ENCODE data around the gene TMEM187.

Gene TMEM187

DNA sequence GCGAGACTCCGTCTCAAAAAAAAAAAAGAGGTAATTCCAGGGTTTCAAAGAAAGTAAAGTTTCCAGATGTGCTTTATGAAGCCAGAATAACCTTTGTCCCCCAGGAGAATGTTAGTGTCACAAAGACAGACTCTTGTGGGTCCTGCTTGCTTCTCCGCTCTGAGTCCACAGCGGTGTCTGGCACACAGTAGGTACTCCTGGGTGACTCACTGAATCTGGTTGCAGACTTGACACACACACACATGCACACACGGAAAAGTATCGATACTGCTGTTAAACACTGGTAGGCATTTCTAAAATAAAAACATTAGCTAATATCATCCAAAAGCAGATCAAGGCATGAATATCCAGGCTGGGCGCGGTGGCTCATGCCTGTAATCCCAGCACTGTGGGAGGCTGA, 22.9 kb downstream of the TMEM187 start:
- DNase-seq, result no peak
- Histone ChIP-seq H3K9me3 (ENCODE audit: control extremely low read depth in 1 of 5, control insufficient read depth in 4 of 5, insufficient read depth in 2 of 5, low read depth in 1 of 5, low read length in 4 of 5) (no peaks in the 10 kb centered on the region), H3K4me1 (ENCODE audit: control extremely low read depth in 1 of 4, control insufficient read depth in 4 of 4, insufficient read depth in 4 of 4, low read length in 3 of 4) (peaks cover 3 to 13% (median 8%) of the 10 kb centered on the region in 4 experiments), H3K27me3 (replicated peaks in 2 of 5; ENCODE audit: control insufficient read depth in 4 of 5, insufficient read depth in 5 of 5, low read length in 4 of 5) (peaks cover 0 to 3% (median 0%) of the 10 kb centered on the region in 5 experiments), H3K27ac (ENCODE audit: insufficient read depth in 1 of 2, low read depth in 1 of 2, low read length in 2 of 2, poor library complexity in 1 of 2, severe bottlenecking in 2 of 2) (no peak overlapping the region), H3K36me3 (ENCODE audit: control insufficient read depth in 4 of 4, insufficient read depth in 4 of 4, low read length in 3 of 4) (no peaks in the 10 kb centered on the region), H3K4me3 (ENCODE audit: control insufficient read depth in 1 of 7, extremely low read depth in 1 of 7, insufficient read depth in 4 of 7, low read depth in 2 of 7, low read length in 6 of 7) (no peak overlapping the region)
- 97% methylated on average over 6 of the region's 8 CpGs for WGBS (ENCODE audit: insufficient coverage)
- POLR2A ChIA-PET, result no interaction called here
- CTCF ChIA-PET, result interaction anchor here (1.1 kb wide), 1 partner anchor 17 kb away, joined by 3 read pairs; no protein-coding TSS in a partner anchor

DNA sequence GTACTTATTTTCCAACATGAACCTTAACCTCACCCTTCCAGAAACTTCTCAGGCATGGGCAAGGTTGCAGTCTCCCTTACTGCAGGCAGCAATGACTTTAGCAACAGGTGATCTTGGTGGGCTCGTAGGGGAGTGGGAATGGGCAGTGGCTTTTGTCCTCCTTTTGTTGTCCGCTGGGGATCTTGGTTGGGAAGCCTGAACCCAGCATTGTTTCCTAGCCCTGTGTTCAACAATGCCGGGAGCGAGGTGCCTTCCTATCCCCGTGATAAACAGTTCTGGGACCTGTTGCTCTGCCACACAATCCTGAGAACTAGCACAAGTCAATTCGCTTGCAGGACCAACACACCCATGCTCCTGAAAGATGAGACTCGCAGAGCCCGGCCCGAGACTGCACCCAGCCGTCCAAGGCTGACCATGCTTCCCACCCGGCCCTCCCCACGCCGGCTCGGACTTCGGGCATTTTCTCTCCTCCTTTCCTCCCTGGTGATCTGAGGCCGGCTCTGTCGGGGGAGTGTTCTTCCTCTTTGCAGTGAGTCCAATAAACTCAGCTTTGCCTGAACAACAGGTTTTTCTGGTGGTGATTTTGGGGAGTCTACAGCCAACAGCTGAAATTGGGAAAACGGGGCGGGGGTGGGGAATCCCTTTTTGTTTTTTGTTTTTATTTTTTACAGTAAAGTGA, 26.9 kb downstream of the TMEM187 start:
- H3K27ac ChIP-seq (ENCODE audit: insufficient read depth in 1 of 2, low read depth in 1 of 2, low read length in 2 of 2, poor library complexity in 1 of 2, severe bottlenecking in 2 of 2), result no peak overlapping the region
- no peak for DNase-seq
- H3K36me3 ChIP-seq (ENCODE audit: control insufficient read depth in 4 of 4, insufficient read depth in 4 of 4, low read length in 3 of 4), result no peaks in the 10 kb centered on the region
- H3K9me3 ChIP-seq (ENCODE audit: control extremely low read depth in 1 of 5, control insufficient read depth in 4 of 5, insufficient read depth in 2 of 5, low read depth in 1 of 5, low read length in 4 of 5), result no peaks in the 10 kb centered on the region
- peaks cover 0 to 3% (median 0%) of the 10 kb centered on the region in 5 experiments for H3K27me3 ChIP-seq (replicated peaks in 2 of 5; ENCODE audit: control insufficient read depth in 4 of 5, insufficient read depth in 5 of 5, low read length in 4 of 5)
- peaks cover 3 to 38% (median 25%) of the 10 kb centered on the region in 4 experiments for H3K4me1 ChIP-seq (ENCODE audit: control extremely low read depth in 1 of 4, control insufficient read depth in 4 of 4, insufficient read depth in 4 of 4, low read length in 3 of 4)
- ChIA-PET CTCF (interaction anchor here (0.7 to 1.8 kb wide), 2 partner anchors 14 to 1128 kb away, joined by 3 to 6 read pairs; no protein-coding TSS in a partner anchor), POLR2A (interaction anchor here (0.6 to 0.7 kb wide), 3 partner anchors 15 to 418 kb away, joined by 3 to 5 read pairs (median 4); no protein-coding TSS in a partner anchor)
- H3K4me3 ChIP-seq (ENCODE audit: control insufficient read depth in 1 of 7, extremely low read depth in 1 of 7, insufficient read depth in 4 of 7, low read depth in 2 of 7, low read length in 6 of 7), result peak overlapping the region in 1 of 7 experiments; percentile 28
- 86% methylated on average over 10 of the region's 19 CpGs for WGBS (ENCODE audit: insufficient coverage)

DNA sequence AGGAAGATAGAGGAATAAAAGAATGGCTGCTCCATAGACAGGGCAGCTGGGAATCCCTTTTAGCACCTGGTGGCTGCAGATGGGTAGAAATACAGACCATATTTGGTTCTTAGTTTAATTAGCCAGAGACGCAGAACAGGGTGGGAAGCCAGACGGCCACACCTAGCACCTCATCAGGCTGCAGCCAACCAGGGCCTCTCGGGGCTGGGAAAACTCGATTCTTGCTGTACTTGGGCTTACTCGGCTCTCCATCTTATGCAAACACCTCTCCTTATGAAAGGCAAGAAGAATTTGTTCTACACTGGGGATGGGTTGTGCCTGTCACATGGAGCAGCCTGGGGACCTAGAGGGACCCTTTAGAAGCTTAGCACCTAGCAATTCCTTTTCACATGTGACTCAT, 27.5 kb downstream of the TMEM187 start:
- 88% methylated on average over 5 of the region's 5 CpGs for WGBS (ENCODE audit: insufficient coverage)
- no peaks in the 10 kb centered on the region for H3K36me3 ChIP-seq (ENCODE audit: control insufficient read depth in 4 of 4, insufficient read depth in 4 of 4, low read length in 3 of 4)
- H3K27ac ChIP-seq (ENCODE audit: insufficient read depth in 1 of 2, low read depth in 1 of 2, low read length in 2 of 2, poor library complexity in 1 of 2, severe bottlenecking in 2 of 2), result no peak overlapping the region
- ChIA-PET CTCF (interaction anchor here (0.7 to 1.8 kb wide), 3 partner anchors 10 to 1129 kb away, joined by 3 to 6 read pairs (median 3); no protein-coding TSS in a partner anchor), POLR2A (interaction anchor here (0.6 to 0.7 kb wide), 3 partner anchors 14 to 417 kb away, joined by 3 to 5 read pairs (median 4); no protein-coding TSS in a partner anchor)
- no peak overlapping the region for H3K4me3 ChIP-seq (ENCODE audit: control insufficient read depth in 1 of 7, extremely low read depth in 1 of 7, insufficient read depth in 4 of 7, low read depth in 2 of 7, low read length in 6 of 7)
- H3K27me3 ChIP-seq (replicated peaks in 2 of 5; ENCODE audit: control insufficient read depth in 4 of 5, insufficient read depth in 5 of 5, low read length in 4 of 5), result peaks cover 0 to 3% (median 0%) of the 10 kb centered on the region in 5 experiments
- H3K4me1 ChIP-seq (ENCODE audit: control extremely low read depth in 1 of 4, control insufficient read depth in 4 of 4, insufficient read depth in 4 of 4, low read length in 3 of 4), result peaks cover 3 to 38% (median 25%) of the 10 kb centered on the region in 4 experiments
- no peaks in the 10 kb centered on the region for H3K9me3 ChIP-seq (ENCODE audit: control extremely low read depth in 1 of 5, control insufficient read depth in 4 of 5, insufficient read depth in 2 of 5, low read depth in 1 of 5, low read length in 4 of 5)
- DNase-seq, result no peak

DNA sequence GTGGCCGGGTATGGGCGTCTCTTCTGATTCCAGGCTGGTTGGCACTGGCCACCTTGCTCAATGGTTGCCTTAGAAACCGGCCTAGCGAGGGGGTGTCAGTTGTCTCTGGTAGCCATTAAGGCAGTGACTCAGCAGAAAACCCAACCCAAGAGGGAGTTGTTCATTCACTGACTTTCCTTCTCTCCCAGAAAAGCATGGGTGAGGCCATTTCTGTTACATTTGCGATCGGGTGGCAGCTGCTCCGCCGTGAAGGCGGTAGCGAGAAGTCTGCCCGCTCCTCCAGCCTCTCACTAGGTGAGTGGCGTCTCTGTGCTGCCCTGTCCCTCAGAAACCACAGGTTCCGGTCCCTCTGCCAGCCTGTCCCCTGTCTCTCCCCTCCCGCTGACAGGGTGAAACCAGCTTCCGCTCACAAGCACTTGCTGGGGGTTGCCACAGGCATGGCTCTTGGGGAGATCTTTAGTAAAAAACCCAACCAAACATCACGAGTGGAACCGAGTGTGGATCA, 29.7 kb downstream of the TMEM187 start:
- Histone ChIP-seq H3K4me3 (ENCODE audit: control insufficient read depth in 1 of 7, extremely low read depth in 1 of 7, insufficient read depth in 4 of 7, low read depth in 2 of 7, low read length in 6 of 7) (peak overlapping the region in 3 of 7 experiments; percentile 1 to 62 (median 46)), H3K27ac (ENCODE audit: insufficient read depth in 1 of 2, low read depth in 1 of 2, low read length in 2 of 2, poor library complexity in 1 of 2, severe bottlenecking in 2 of 2) (peak overlapping the region; percentile 47 to 84), H3K27me3 (replicated peaks in 2 of 5; ENCODE audit: control insufficient read depth in 4 of 5, insufficient read depth in 5 of 5, low read length in 4 of 5) (peaks cover 0 to 9% (median 0%) of the 10 kb centered on the region in 5 experiments), H3K36me3 (ENCODE audit: control insufficient read depth in 4 of 4, insufficient read depth in 4 of 4, low read length in 3 of 4) (peaks cover 0 to 4% (median under 1%) of the 10 kb centered on the region in 4 experiments), H3K4me1 (ENCODE audit: control extremely low read depth in 1 of 4, control insufficient read depth in 4 of 4, insufficient read depth in 4 of 4, low read length in 3 of 4) (peaks cover 3 to 38% (median 25%) of the 10 kb centered on the region in 4 experiments), H3K9me3 (ENCODE audit: control extremely low read depth in 1 of 5, control insufficient read depth in 4 of 5, insufficient read depth in 2 of 5, low read depth in 1 of 5, low read length in 4 of 5) (no peaks in the 10 kb centered on the region)
- CTCF ChIA-PET, result interaction anchor here (1.5 to 3.6 kb wide), 2 partner anchors 11 to 29 kb away, joined by 3 to 26 read pairs; no protein-coding TSS in a partner anchor
- 42% methylated on average over 16 of the region's 17 CpGs for WGBS (ENCODE audit: insufficient coverage)
- POLR2A ChIA-PET, result interaction anchor here (0.6 to 2.2 kb wide), 3 partner anchors 11 to 31 kb away, joined by 3 to 7 read pairs (median 4); partner anchors contain the start of gene HCFC1
- peak; percentile 81 to 91 (median 90) for DNase-seq

DNA sequence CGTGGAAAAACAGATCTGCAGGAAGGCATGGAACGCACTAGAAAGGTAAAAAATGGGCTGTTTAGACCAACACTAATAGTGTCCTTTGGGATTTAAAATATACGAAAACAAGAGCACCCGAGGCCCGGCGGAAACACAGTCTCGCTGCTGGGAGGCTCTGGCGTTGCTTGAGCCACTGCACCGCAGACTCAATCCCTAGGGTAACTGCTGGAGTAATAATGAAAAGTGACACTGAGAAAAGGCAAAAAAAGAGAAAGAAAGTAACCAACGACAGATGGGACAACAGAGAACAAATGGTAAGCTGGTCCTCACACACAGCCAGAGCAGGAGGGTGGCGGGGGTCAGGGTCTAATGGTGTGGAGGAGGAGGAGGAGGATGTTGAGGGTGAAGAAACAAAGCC, 31.8 kb downstream of the TMEM187 start:
- POLR2A ChIA-PET, result no interaction called here
- Histone ChIP-seq H3K27ac (ENCODE audit: insufficient read depth in 1 of 2, low read depth in 1 of 2, low read length in 2 of 2, poor library complexity in 1 of 2, severe bottlenecking in 2 of 2) (no peak overlapping the region), H3K9me3 (ENCODE audit: control extremely low read depth in 1 of 5, control insufficient read depth in 4 of 5, insufficient read depth in 2 of 5, low read depth in 1 of 5, low read length in 4 of 5) (no peaks in the 10 kb centered on the region), H3K36me3 (ENCODE audit: control insufficient read depth in 4 of 4, insufficient read depth in 4 of 4, low read length in 3 of 4) (peaks cover 0 to 4% (median 2%) of the 10 kb centered on the region in 4 experiments), H3K4me3 (ENCODE audit: control insufficient read depth in 1 of 7, extremely low read depth in 1 of 7, insufficient read depth in 4 of 7, low read depth in 2 of 7, low read length in 6 of 7) (no peak overlapping the region), H3K27me3 (replicated peaks in 2 of 5; ENCODE audit: control insufficient read depth in 4 of 5, insufficient read depth in 5 of 5, low read length in 4 of 5) (peaks cover 0 to 9% (median 0%) of the 10 kb centered on the region in 5 experiments), H3K4me1 (ENCODE audit: control extremely low read depth in 1 of 4, control insufficient read depth in 4 of 4, insufficient read depth in 4 of 4, low read length in 3 of 4) (peaks cover 2 to 36% (median 28%) of the 10 kb centered on the region in 4 experiments)
- CTCF ChIA-PET, result interaction anchor here (3.6 kb wide), 1 partner anchor 9 kb away, joined by 26 read pairs; no protein-coding TSS in a partner anchor
- WGBS (ENCODE audit: insufficient coverage), result 92% methylated on average over 10 of the region's 11 CpGs
- DNase-seq, result no peak

DNA sequence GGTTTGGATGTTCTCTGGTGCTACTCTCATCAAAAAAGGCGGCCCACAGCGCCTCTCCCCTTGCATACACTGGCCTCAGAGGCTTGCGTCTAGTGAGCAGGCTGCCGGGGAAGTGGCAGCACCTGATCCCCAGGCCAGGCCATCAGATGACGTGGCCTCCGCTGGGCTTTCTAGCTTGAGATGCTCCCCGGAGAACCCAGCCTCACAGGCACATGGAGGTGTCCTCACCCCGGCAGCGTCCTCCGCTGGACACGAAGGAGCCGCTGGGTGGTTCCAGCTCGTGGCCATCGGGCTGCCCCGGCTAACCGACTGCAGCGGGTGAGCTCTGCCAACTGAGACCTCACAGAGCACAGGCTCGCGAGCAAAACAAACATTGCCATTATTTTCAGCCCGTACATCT, 34.4 kb downstream of the TMEM187 start:
- Histone ChIP-seq H3K27me3 (replicated peaks in 2 of 5; ENCODE audit: control insufficient read depth in 4 of 5, insufficient read depth in 5 of 5, low read length in 4 of 5) (peaks cover 0 to 24% (median 0%) of the 10 kb centered on the region in 5 experiments), H3K27ac (ENCODE audit: insufficient read depth in 1 of 2, low read depth in 1 of 2, low read length in 2 of 2, poor library complexity in 1 of 2, severe bottlenecking in 2 of 2) (no peak overlapping the region), H3K9me3 (ENCODE audit: control extremely low read depth in 1 of 5, control insufficient read depth in 4 of 5, insufficient read depth in 2 of 5, low read depth in 1 of 5, low read length in 4 of 5) (no peaks in the 10 kb centered on the region), H3K4me3 (ENCODE audit: control insufficient read depth in 1 of 7, extremely low read depth in 1 of 7, insufficient read depth in 4 of 7, low read depth in 2 of 7, low read length in 6 of 7) (no peak overlapping the region), H3K4me1 (ENCODE audit: control extremely low read depth in 1 of 4, control insufficient read depth in 4 of 4, insufficient read depth in 4 of 4, low read length in 3 of 4) (peaks cover 0 to 18% (median 15%) of the 10 kb centered on the region in 4 experiments), H3K36me3 (ENCODE audit: control insufficient read depth in 4 of 4, insufficient read depth in 4 of 4, low read length in 3 of 4) (peaks cover 0 to 25% (median 11%) of the 10 kb centered on the region in 4 experiments)
- CTCF ChIA-PET, result interaction anchor here (1.3 kb wide), 1 partner anchor 38 kb away, joined by 5 read pairs; no protein-coding TSS in a partner anchor
- POLR2A ChIA-PET, result no interaction called here
- no peak for DNase-seq
- 97% methylated on average over 20 of the region's 20 CpGs for WGBS (ENCODE audit: insufficient coverage)

Data from common myeloid progenitor, CD34-positive (primary cell).